ENCODE data around the gene MUC5B.
"Not testable (repeated sequence)": the region's sequence is repeated elsewhere in the genome, so short reads cannot be mapped to it uniquely, and the experiment has no call there.

Gene MUC5B, protein sequence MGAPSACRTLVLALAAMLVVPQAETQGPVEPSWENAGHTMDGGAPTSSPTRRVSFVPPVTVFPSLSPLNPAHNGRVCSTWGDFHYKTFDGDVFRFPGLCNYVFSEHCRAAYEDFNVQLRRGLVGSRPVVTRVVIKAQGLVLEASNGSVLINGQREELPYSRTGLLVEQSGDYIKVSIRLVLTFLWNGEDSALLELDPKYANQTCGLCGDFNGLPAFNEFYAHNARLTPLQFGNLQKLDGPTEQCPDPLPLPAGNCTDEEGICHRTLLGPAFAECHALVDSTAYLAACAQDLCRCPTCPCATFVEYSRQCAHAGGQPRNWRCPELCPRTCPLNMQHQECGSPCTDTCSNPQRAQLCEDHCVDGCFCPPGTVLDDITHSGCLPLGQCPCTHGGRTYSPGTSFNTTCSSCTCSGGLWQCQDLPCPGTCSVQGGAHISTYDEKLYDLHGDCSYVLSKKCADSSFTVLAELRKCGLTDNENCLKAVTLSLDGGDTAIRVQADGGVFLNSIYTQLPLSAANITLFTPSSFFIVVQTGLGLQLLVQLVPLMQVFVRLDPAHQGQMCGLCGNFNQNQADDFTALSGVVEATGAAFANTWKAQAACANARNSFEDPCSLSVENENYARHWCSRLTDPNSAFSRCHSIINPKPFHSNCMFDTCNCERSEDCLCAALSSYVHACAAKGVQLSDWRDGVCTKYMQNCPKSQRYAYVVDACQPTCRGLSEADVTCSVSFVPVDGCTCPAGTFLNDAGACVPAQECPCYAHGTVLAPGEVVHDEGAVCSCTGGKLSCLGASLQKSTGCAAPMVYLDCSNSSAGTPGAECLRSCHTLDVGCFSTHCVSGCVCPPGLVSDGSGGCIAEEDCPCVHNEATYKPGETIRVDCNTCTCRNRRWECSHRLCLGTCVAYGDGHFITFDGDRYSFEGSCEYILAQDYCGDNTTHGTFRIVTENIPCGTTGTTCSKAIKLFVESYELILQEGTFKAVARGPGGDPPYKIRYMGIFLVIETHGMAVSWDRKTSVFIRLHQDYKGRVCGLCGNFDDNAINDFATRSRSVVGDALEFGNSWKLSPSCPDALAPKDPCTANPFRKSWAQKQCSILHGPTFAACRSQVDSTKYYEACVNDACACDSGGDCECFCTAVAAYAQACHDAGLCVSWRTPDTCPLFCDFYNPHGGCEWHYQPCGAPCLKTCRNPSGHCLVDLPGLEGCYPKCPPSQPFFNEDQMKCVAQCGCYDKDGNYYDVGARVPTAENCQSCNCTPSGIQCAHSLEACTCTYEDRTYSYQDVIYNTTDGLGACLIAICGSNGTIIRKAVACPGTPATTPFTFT (N-terminal part only)

GRCh38 chr11:1222491-1223345 is at the start of gene MUC5B:
MUC5B (plus strand) TSS chr11:1223066; CDS start chr11:1223124, 58 bp downstream.
- no peak for DNase-seq (ENCODE audit: low spot score)

GRCh38 chr11:1173396-1173795 is 49.5 kb upstream of the MUC5B start:
- DNase-seq (ENCODE audit: low spot score) = not testable (repeated sequence)

GRCh38 chr11:1174441-1175370 is 48.2 kb upstream of the MUC5B start:
- no peak for DNase-seq (ENCODE audit: low spot score)

GRCh38 chr11:1175461-1176223 is 47.2 kb upstream of the MUC5B start:
- no peak for DNase-seq (ENCODE audit: low spot score)

- no peak for DNase-seq (ENCODE audit: low spot score)
These were observed 46.4 kb upstream of the MUC5B start for GRCh38 chr11:1176224-1177019.

DNA sequence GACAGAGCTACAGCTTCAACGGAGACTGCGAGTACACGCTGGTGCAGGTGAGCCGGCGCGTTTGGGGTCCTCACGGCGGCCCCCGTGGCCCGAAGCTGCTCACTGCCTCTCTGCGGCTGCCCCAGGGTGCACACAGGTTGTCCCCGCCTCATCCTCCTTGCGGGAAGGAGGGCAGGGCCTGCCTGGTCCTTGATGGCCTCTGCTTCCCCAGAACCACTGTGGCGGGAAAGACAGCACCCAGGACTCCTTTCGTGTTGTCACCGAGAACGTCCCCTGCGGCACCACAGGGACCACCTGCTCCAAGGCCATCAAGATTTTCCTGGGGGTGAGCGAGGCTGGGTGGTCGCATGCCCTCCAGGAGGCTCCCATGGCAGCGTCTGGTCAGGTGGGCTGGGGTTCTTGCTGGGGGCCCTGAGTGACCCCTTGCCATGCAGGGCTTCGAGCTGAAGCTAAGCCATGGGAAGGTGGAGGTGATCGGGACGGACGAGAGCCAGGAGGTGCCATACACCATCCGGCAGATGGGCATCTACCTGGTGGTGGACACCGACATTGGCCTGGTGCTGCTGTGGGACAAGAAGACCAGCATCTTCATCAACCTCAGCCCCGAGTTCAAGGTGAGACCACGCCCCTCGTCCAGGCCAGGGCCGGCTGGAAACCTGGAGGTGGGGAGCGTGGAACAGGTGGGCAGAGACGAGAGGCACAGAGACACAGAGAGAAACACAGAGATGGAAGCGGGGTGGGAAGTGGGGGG is 45.7 kb upstream of the MUC5B start:
- no peak for DNase-seq (ENCODE audit: low spot score)

DNA sequence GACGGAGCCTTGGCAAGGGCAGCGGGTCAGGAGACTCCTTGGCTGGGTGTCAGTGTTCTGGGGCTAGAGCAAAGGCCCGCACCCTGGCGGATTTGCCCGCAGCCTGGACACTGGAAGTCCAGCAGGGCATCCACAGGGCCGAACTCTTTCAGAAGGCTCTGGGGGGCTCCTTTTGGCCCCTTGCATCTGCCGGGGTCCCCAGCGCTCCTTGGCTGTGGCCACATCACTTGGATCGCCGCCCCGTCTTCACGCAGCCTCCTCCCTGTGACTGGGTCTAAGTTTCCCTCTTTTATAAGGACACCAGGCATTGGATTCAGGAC is 45.1 kb upstream of the MUC5B start:
- no peak for DNase-seq (ENCODE audit: low spot score)

DNA sequence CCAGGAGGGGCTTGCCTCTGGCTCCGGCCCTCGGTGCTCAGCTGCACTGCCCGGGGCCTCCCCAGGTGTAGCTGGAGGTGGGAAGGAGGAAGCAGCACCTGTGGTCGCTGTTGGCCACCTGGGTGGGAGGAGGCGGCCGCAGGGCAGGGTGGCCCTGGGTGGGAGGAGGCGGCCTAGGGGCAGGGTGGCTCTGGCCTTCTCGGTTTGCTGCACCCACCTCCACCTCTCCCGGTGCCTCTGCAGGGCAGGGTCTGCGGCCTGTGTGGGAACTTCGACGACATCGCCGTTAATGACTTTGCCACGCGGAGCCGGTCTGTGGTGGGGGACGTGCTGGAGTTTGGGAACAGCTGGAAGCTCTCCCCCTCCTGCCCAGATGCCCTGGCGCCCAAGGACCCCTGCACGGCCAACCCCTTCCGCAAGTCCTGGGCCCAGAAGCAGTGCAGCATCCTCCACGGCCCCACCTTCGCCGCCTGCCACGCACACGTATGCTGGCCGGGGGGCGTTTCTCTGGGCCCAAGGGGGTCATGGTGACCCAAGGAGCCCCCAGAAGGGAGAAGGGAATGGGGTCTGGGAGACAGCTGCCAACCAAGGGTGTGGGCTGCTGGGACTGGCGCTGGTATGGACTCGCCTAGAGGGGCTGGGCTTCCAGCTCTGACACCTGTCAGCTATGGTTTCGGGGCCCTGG is 44.5 kb upstream of the MUC5B start:
- no peak for DNase-seq (ENCODE audit: low spot score)

DNA sequence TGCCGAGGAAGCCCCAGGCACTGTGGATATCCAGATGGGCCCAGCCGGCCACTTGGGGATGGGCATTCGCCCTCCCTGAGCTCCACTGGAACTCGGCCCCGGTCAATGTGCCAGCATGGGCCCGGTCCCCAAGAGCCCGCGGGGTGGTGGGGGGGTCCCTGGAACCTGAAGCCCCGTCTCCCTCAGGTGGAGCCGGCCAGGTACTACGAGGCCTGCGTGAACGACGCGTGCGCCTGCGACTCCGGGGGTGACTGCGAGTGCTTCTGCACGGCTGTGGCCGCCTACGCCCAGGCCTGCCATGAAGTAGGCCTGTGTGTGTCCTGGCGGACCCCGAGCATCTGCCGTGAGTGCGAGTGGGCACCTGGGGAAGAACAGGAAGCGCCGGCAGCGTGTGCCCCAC is 44.0 kb upstream of the MUC5B start:
- no peak for DNase-seq (ENCODE audit: low spot score)

- DNase-seq (ENCODE audit: low spot score) = no peak
These were observed 43.2 kb upstream of the MUC5B start for GRCh38 chr11:1179641-1180040.

DNA sequence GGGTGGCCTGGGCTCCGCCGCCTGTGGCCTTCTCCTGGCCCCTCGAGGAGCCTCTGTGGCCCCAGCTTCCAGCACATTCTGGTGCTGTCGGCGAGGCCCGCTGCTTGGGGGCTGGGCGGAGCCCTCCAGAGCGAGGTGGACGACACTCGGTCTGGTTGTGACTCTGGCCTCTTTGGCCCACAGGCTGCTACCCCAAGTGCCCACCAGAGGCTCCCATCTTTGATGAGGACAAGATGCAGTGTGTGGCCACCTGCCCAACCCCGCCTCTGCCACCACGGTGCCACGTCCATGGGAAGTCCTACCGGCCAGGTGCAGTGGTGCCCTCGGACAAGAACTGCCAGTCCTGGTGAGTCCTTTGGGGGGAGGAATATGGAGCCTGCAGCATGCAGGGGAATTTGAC is 42.7 kb upstream of the MUC5B start:
- DNase-seq (ENCODE audit: low spot score) = no peak

DNA sequence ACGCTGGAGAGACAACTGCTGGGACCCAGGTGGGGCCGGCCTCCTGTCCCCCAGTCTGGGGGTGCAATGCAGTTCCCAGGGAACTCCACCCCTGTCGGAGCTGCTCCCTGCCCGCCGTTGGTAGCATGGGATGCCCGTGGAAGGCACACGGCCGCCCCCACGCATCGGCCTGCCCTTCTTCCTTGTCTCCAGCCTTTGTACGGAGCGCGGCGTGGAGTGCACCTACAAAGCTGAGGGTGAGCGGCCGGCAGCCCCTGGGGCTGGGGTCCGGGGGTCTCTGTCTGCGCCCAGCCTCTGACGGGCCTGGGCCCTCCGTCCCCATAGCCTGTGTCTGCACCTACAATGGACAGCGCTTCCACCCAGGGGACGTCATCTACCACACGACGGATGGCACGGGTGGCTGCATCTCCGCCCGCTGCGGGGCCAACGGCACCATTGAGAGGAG is 41.9 kb upstream of the MUC5B start:
- no peak for DNase-seq (ENCODE audit: low spot score)

GRCh38 chr11:1181420-1181819 is 41.4 kb upstream of the MUC5B start:
- DNase-seq (ENCODE audit: low spot score) = no peak

DNA sequence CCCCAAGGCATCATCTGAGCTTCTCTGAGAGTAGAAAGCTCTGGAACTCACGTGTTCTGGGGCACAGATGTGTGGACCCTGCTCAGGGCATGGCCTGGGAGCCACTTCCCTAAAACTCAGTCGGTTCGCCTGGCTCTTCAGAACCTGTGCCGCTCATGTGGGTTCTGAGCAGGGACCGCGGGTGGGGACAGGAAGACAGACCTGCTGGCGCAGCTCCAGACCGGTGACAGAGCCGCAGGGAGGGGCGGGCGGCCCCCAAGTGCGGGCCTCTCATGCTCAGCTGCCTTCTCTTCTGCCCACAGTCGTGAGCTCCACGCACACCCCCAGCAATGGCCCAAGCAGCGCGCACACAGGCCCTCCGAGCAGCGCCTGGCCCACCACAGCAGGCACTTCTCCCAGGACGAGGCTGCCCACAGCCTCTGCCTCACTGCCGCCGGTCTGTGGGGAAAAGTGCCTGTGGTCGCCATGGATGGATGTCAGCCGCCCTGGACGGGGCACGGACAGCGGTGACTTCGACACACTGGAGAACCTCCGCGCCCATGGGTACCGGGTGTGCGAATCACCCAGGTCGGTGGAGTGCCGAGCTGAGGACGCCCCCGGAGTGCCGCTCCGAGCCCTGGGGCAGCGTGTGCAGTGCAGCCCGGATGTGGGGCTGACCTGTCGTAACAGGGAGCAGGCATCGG is 40.9 kb upstream of the MUC5B start:
- no peak for DNase-seq (ENCODE audit: low spot score)

GRCh38 chr11:1184139-1184538 is 38.7 kb upstream of the MUC5B start:
- not testable (repeated sequence) for DNase-seq (ENCODE audit: low spot score)

DNA sequence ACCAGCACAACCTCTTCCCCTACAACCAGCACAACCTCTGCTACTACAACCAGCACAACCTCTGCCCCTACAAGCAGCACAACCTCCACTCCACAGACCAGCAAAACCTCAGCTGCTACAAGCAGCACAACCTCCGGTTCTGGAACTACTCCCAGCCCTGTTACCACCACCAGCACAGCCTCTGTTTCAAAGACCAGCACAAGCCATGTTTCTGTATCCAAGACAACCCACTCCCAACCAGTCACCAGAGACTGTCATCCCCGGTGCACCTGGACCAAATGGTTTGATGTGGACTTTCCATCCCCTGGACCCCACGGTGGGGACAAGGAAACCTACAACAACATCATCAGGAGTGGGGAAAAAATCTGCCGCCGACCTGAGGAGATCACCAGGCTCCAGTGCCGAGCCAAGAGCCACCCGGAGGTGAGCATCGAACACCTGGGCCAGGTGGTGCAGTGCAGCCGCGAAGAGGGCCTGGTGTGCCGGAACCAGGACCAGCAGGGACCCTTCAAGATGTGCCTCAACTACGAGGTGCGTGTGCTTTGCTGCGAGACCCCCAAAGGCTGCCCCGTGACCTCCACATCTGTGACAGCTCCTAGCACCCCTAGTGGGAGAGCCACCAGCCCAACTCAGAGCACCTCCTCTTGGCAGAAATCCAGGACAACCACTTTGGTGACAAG is 34.3 kb upstream of the MUC5B start:
- not testable (repeated sequence) for DNase-seq (ENCODE audit: low spot score)
